Esophagus muscularis mucosa (tissue), 4 donors: Measurements from ENCODE around the gene SPATS2. TPM values are rescaled to one million over a fixed set of nuclear protein-coding genes. Genes with fewer than 3 reads are reported as not detected.
A peak's percentile ranks its signal among the peaks of the same experiment; 100 is the strongest.

Source experiments
- DNase-seq: peaks from one replicate; pipeline ENCODE4 v3.0.0-alpha.2; 2017; ENCODE audit errors: extremely low spot score
- H3K27ac ChIP-seq, 4 donors: fragments of 200-600 bp; sonication (generic); replicated peaks in 1 of 4; 1 replicate in 3 of 4; 2 replicates in 1 of 4; pipeline ENCODE4 v1.5.1; 2016 to 2019; ENCODE audit warnings: mild to moderate bottlenecking in 1 of 4
- H3K27me3 ChIP-seq, 4 donors: fragments of 200-600 bp; sonication (generic); one replicate each; pipeline versions ENCODE4 v1.5.1 to v1.6.0; 2016 to 2019
- H3K36me3 ChIP-seq, 4 donors: fragments of 200-600 bp; sonication (generic); one replicate each; pipeline ENCODE4 v1.5.1; 2016 to 2019
- H3K4me1 ChIP-seq, 4 donors: fragments of 200-600 bp; sonication (generic); one replicate each; pipeline ENCODE4 v1.5.1; 2016 to 2019
- H3K4me3 ChIP-seq, 4 donors: fragments of 200-600 bp; sonication (generic); 1 replicate in 2 of 4; 2 replicates in 2 of 4; pipeline ENCODE4 v1.5.1; 2016 to 2019; ENCODE audit warnings: mild to moderate bottlenecking in 4 of 4, moderate library complexity in 1 of 4
- H3K9me3 ChIP-seq, 4 donors: fragments of 200-600 bp; sonication (generic); 1 replicate in 3 of 4; 2 replicates in 1 of 4; pipeline ENCODE4 v1.5.1; 2016 to 2019
- CTCF ChIP-seq, 3 experiments: fragments of 200-600 bp in 2 of 3; fragments of 450-650 bp in 1 of 3; sonication (generic) in 2 of 3; IDR thresholded peaks; one replicate each; pipeline ENCODE4 v1.5.1; 2017 to 2019; ENCODE audit warnings: antibody characterized with exemption in 3 of 3, mild to moderate bottlenecking in 2 of 3, moderate library complexity in 1 of 3
- EP300 ChIP-seq: sonication (generic); formaldehyde crosslinking; IDR thresholded peaks from one replicate; pipeline ENCODE4 v1.6.1; 2017; ENCODE audit warnings: antibody characterized with exemption
- POLR2A ChIP-seq: fragments of 450-650 bp; IDR thresholded peaks from one replicate; pipeline ENCODE4 v1.6.1; 2017; ENCODE audit warnings: antibody characterized with exemption, moderate library complexity, mild to moderate bottlenecking, low read depth
- POLR2AphosphoS5 ChIP-seq, 2 donors: sonication (generic); formaldehyde crosslinking; IDR thresholded peaks; one replicate each; pipeline ENCODE4 v1.6.1; 2017; ENCODE audit warnings: antibody characterized with exemption in 2 of 2
- WGBS: methylation state at CpG from one replicate; pipeline ENCODE4 v1.1.5; 2018; 5-methylcytosine and 5-hydroxymethylcytosine counted together
- intact Hi-C: fragments of 100-400 bp; cut with DNase I; formaldehyde crosslinking; loops from one replicate; pipeline ENCODE4 v1.15.1; 2023
- total RNA-seq, 4 donors: library from RNA; depleted of rRNA; stranded (reverse); fragments of >200 nt; gene quantifications; one replicate each; pipeline versions ENCODE4 v1.1.0 to v1.2.1, GENCODE V29; 2016

SPATS2 gene
- total RNA-seq, 4 donors from 2014 or later = 9.5 to 16.6 (median 11.5) TPM

DNA sequence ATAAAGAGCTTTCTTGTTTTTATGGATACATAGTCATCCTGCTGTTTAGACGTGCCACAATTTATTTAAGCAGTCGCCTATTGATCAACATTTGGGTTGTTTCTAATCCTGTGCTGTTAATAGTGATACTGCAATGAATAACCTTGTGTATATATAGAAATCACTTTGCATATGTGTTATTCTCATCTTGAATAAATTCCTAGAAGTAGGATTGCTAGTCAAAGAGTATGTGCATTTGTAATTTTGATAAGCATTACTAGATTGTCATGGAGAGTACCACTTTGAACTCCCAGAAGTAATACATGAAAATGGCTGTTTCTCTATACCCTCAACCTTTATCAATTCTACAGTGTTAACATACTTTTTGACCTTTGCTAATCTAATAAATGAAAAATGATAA, 126.6 kb downstream of the SPATS2 start:
- H3K4me3 ChIP-seq = no peak overlapping the region
- H3K9me3 ChIP-seq = no peaks in the 10 kb centered on the region
- H3K36me3 ChIP-seq = peaks cover 7 to 46% (median 23%) of the 10 kb centered on the region in 4 donors
- no peak for DNase-seq
- no peak overlapping the region for H3K27ac ChIP-seq
- no peak for TF ChIP-seq POLR2A
- no peak for TF ChIP-seq POLR2AphosphoS5 (IDR thresholded peaks at IDR 0.05)
- TF ChIP-seq CTCF (IDR thresholded peaks at IDR 0.05) = no peak
- TF ChIP-seq EP300 = no peak
- intact Hi-C loops = no loop called here
- 100% methylated on average over 2 of the region's 2 CpGs for WGBS
- H3K27me3 ChIP-seq = no peaks in the 10 kb centered on the region
- no peaks in the 10 kb centered on the region for H3K4me1 ChIP-seq

DNA sequence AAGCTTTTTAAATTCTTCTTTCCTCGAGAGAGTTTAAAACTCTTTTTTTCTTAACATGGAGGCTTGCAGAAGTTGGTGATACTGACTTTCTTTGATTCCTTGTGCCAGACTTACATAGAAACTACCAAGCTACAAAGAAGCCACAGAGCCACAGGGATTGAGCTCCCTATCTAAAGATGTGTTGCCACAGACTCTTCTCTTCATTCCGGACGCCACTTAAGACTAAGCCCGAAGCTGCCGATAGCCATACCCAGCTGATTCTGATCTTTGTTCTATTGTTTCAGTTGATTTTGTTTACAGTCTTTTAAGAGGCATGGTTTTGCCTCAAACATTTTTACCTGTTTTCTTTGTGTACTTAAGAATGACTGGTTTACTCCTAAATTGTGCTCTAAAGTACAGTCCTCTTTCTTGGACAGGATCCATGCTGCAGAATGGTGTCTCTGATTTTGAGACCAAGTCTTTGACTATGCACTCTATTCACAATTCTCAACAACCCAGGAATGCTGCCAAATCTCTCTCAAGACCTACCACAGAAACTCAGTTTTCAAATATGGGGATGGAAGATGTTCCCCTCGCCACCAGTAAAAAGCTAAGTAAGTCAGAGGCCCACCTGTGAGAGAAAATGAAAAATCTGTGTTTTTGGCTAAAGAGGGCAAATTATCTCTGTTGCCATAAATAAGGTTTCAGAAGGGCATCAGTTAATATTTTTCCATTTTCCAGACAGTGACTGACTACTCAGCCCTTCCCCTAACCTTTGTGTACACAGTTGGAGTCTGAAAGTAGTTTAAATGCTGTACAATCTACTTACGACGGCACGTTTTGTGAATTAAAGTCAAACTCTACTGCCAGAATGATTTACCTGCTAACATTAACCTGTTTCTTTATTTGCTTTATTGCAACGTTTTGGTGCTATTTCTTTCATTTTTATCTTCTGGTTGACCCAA, 129.4 kb downstream of the SPATS2 start:
- TF ChIP-seq EP300 = no peak
- TF ChIP-seq CTCF (IDR thresholded peaks at IDR 0.05) = no peak
- no peak for TF ChIP-seq POLR2A
- no peak for TF ChIP-seq POLR2AphosphoS5 (IDR thresholded peaks at IDR 0.05)
- H3K36me3 ChIP-seq = peaks cover 7 to 53% (median 29%) of the 10 kb centered on the region in 4 donors
- H3K4me3 ChIP-seq = no peak overlapping the region
- no peaks in the 10 kb centered on the region for H3K9me3 ChIP-seq
- H3K27me3 ChIP-seq = no peaks in the 10 kb centered on the region
- no peak overlapping the region for H3K27ac ChIP-seq
- no peaks in the 10 kb centered on the region for H3K4me1 ChIP-seq
- peak; percentile 31 for DNase-seq
- intact Hi-C loops = no loop called here
- WGBS = 84% methylated on average over 10 of the region's 10 CpGs

GRCh38 chr12:49501895-49502294, 134.6 kb downstream of the SPATS2 start:
- Histone ChIP-seq H3K4me3 (no peak overlapping the region), H3K36me3 (peaks cover 0 to 37% (median 21%) of the 10 kb centered on the region in 4 donors), H3K9me3 (no peaks in the 10 kb centered on the region), H3K27ac (no peak overlapping the region), H3K4me1 (no peaks in the 10 kb centered on the region), H3K27me3 (no peaks in the 10 kb centered on the region)
- no peak for DNase-seq
- no peak for TF ChIP-seq EP300
- TF ChIP-seq POLR2A = no peak
- no peak for TF ChIP-seq CTCF (IDR thresholded peaks at IDR 0.05)
- TF ChIP-seq POLR2AphosphoS5 (IDR thresholded peaks at IDR 0.05) = no peak
- WGBS = 76% methylated on average over 1 of the region's 1 CpG
- intact Hi-C loops = no loop called here

DNA sequence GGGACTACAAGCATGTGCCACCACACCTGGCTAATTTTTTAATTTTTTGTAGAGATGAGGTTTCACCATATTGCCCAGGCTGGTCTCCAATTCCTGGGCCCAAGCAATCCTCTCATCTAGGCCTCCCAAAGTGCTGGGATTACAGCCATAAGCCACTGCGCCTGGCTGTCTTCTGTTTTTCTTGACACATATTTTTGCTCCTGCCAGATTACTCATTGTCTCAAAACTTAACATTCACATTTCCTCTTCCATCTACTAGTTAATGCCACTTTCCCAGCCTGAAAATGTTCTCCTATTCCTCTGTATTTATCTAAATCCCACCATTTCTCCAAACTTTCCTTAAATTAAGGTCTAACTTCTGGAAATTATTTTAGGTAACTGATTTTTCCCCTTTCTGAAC, 135.3 kb downstream of the SPATS2 start:
- peaks cover 0 to 30% (median 17%) of the 10 kb centered on the region in 4 donors for H3K36me3 ChIP-seq
- no peak overlapping the region for H3K4me3 ChIP-seq
- no peak overlapping the region for H3K27ac ChIP-seq
- H3K9me3 ChIP-seq = no peaks in the 10 kb centered on the region
- TF ChIP-seq CTCF (IDR thresholded peaks at IDR 0.05) = no peak
- TF ChIP-seq EP300 = no peak
- no peak for TF ChIP-seq POLR2A
- TF ChIP-seq POLR2AphosphoS5 (IDR thresholded peaks at IDR 0.05) = no peak
- DNase-seq = no peak
- H3K27me3 ChIP-seq = no peaks in the 10 kb centered on the region
- intact Hi-C loops = no loop called here
- H3K4me1 ChIP-seq = no peaks in the 10 kb centered on the region
- WGBS = 86% methylated on average over 1 of the region's 1 CpG
